Stimulated activated memory B cell treated with anti-CD40 and anti-IgM and Interleukin-4, amounts not matched to agents 10 μg/mL and 1 μg/mL and 100 μg/mL, for 72 hours (primary cell): ENCODE data around the gene DDX54.
A peak's percentile ranks its signal among the peaks of the same experiment; 100 is the strongest.
"Not testable (repeated sequence)": the region's sequence is repeated elsewhere in the genome, so short reads cannot be mapped to it uniquely, and the experiment has no call there.

ENCODE experiments used
- ATAC-seq: fragments of 150-1000 bp; cut with Tn5 transposase; 2 replicates; pipeline ENCODE4 v1.10.0; 2021
- H3K27ac Mint-ChIP-seq: one replicate; pipeline ENCODE4 v1.8.0; 2022; ENCODE audit warnings: mild to moderate bottlenecking, mixed read lengths
- H3K27me3 Mint-ChIP-seq: one replicate; pipeline ENCODE4 v1.8.0; 2022; ENCODE audit warnings: mixed read lengths
- H3K36me3 Mint-ChIP-seq: one replicate; pipeline ENCODE4 v1.8.0; 2022; ENCODE audit warnings: mixed read lengths
- H3K4me1 Mint-ChIP-seq: one replicate; pipeline ENCODE4 v1.8.0; 2022; ENCODE audit warnings: mixed read lengths
- H3K4me3 Mint-ChIP-seq: one replicate; pipeline ENCODE4 v1.8.0; 2022; ENCODE audit warnings: mild to moderate bottlenecking, moderate library complexity, mixed read lengths
- H3K9me3 Mint-ChIP-seq: one replicate; pipeline ENCODE4 v1.8.0; 2022; ENCODE audit warnings: mixed read lengths

The DDX54 gene

GRCh38 chr12:113222730-113223531, 37.7 kb upstream of the DDX54 start:
- Mint-ChIP-seq H3K27ac (peak overlapping the region; percentile 97), H3K36me3 (peaks cover 22% of the 10 kb centered on the region), H3K27me3 (no peaks in the 10 kb centered on the region), H3K4me1 (peaks cover 25% of the 10 kb centered on the region), H3K9me3 (no peaks in the 10 kb centered on the region), H3K4me3 (peak overlapping the region; percentile 87)
- ATAC-seq = no peak

DNA sequence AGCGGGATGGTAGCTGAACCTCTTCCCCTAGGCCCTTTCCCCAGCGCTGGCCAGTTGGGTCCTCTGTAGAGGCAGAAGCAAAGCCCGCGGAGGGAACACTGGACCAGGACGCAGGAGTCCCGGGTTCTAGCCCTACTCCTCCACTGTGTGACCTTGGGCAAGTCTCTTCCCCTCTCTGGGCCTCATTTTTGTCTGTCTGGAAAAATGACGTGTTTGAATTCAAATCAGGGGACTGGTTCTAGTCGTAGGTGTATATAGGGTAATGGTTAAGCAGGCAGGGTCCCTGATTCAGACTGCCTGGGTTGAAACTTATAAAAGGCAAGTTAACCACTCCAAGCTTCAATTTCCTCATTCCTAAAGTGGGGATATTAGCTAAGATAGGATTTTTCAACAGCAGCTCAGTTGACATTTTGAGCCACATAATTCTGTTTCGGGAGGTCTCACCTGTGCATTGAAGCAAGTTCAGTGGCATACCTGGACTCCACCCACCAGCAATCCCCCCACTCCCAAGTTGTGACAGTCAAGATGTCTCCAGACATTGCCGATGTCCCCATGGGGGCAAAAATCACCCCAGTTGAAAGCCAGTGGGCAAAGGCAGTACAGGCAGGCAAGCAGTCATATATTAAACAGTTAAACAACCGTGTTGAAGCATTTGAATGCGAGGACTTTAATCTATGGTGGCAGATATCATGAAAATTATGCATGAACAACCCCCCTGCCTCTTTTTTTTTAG, 36.9 kb upstream of the DDX54 start:
- peak overlapping the region; percentile 97 for H3K27ac Mint-ChIP-seq
- peak; percentile 0 for ATAC-seq
- H3K36me3 Mint-ChIP-seq = peaks cover 14% of the 10 kb centered on the region
- peak overlapping the region; percentile 87 for H3K4me3 Mint-ChIP-seq
- H3K9me3 Mint-ChIP-seq = no peaks in the 10 kb centered on the region
- H3K27me3 Mint-ChIP-seq = no peaks in the 10 kb centered on the region
- peaks cover 26% of the 10 kb centered on the region for H3K4me1 Mint-ChIP-seq

GRCh38 chr12:113221181-113221996, 36.1 kb upstream of the DDX54 start, which contains the start of gene TPCN1:
Gene TPCN1, plus strand, starts transcription at chr12:113221464. Its CDS starts 5,389 bp downstream, at chr12:113226853.
- H3K4me1 Mint-ChIP-seq = peaks cover 28% of the 10 kb centered on the region
- H3K4me3 Mint-ChIP-seq = peak within 1 kb of the TSS; percentile 87
- H3K36me3 Mint-ChIP-seq = peaks cover 7% of the 10 kb centered on the region
- no peaks in the 10 kb centered on the region for H3K9me3 Mint-ChIP-seq
- peak; percentile 98 for ATAC-seq
- H3K27me3 Mint-ChIP-seq = no peaks in the 10 kb centered on the region
- peak within 1 kb of the TSS; percentile 97 for H3K27ac Mint-ChIP-seq

DNA sequence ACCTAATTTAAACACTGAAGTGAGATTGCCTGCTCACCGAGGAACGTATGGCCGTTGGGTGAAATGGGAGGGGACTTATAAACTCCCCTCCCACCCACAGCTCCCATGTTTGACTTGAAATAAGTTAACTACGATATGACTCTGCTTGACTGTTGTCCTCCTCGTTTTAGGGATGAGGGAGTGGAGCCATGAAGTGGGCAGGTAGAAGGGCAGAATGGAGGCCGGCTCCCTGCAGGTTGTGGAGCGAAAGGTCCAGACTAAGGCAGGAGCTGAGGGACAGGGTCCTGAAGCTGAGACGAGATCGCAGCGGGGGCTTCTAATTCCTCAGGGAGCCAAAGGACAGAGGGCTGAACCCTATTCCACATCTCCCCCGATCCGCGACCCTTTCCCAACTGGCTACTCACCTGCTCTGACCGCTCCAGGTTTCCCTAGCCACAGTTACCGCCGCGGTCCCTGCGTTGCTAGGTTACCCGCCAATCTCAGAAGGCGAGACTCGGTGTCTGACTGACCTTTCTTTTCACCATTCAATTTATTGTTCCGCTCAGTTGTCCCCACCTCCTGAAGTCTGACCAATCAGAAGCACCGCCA, 35.4 kb upstream of the DDX54 start:
- H3K27me3 Mint-ChIP-seq = no peaks in the 10 kb centered on the region
- peaks cover 30% of the 10 kb centered on the region for H3K4me1 Mint-ChIP-seq
- peak overlapping the region; percentile 87 for H3K4me3 Mint-ChIP-seq
- H3K27ac Mint-ChIP-seq = peak overlapping the region; percentile 97
- peaks cover 7% of the 10 kb centered on the region for H3K36me3 Mint-ChIP-seq
- ATAC-seq = no peak
- no peaks in the 10 kb centered on the region for H3K9me3 Mint-ChIP-seq

- H3K4me1 Mint-ChIP-seq = peaks cover 27% of the 10 kb centered on the region
- no peaks in the 10 kb centered on the region for H3K36me3 Mint-ChIP-seq
- ATAC-seq = no peak
- H3K27ac Mint-ChIP-seq = peak overlapping the region; percentile 69
- no peaks in the 10 kb centered on the region for H3K27me3 Mint-ChIP-seq
- no peak overlapping the region for H3K4me3 Mint-ChIP-seq
- H3K9me3 Mint-ChIP-seq = no peaks in the 10 kb centered on the region
Measured at GRCh38 chr12:113216027-113216426, 30.7 kb upstream of the DDX54 start.

GRCh38 chr12:113214895-113215400, 29.7 kb upstream of the DDX54 start:
- peak; percentile 87 for ATAC-seq
- Mint-ChIP-seq H3K4me1 (peaks cover 35% of the 10 kb centered on the region), H3K27me3 (no peaks in the 10 kb centered on the region), H3K36me3 (no peaks in the 10 kb centered on the region), H3K4me3 (no peak overlapping the region), H3K9me3 (no peaks in the 10 kb centered on the region), H3K27ac (peak overlapping the region; percentile 69)

DNA sequence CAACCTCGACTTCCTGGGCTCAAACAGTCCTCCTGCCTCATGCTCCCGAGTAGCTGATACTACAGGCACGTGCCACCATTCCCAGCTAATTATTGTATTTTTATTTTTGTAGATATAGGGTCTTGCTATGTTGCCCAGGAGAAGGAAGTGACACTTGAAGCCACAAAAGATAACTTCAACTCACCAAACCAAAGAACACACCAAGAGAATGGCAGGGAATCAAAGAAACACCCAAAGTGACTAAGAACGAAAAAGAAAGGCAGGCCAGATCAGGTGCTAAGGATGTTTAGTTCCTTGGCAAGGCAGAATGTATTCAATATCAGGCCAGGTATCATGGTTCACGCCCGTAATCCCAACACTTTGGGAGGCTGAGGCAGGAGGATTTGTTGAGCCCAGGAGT, 25.9 kb upstream of the DDX54 start:
- Mint-ChIP-seq H3K4me3 (no peak overlapping the region), H3K27me3 (no peaks in the 10 kb centered on the region), H3K4me1 (peaks cover 58% of the 10 kb centered on the region), H3K9me3 (no peaks in the 10 kb centered on the region), H3K27ac (peak overlapping the region; percentile 69), H3K36me3 (no peaks in the 10 kb centered on the region)
- ATAC-seq = no peak

- no peaks in the 10 kb centered on the region for H3K36me3 Mint-ChIP-seq
- no peaks in the 10 kb centered on the region for H3K9me3 Mint-ChIP-seq
- H3K4me1 Mint-ChIP-seq = peaks cover 57% of the 10 kb centered on the region
- peak overlapping the region; percentile 71 for H3K4me3 Mint-ChIP-seq
- H3K27ac Mint-ChIP-seq = peak overlapping the region; percentile 91
- no peaks in the 10 kb centered on the region for H3K27me3 Mint-ChIP-seq
- peak; percentile 93 for ATAC-seq
Measured at GRCh38 chr12:113208041-113208934, 23.0 kb upstream of the DDX54 start.

GRCh38 chr12:113207613-113208040, 22.3 kb upstream of the DDX54 start:
- H3K4me3 Mint-ChIP-seq = peak overlapping the region; percentile 71
- no peaks in the 10 kb centered on the region for H3K27me3 Mint-ChIP-seq
- no peak for ATAC-seq

DNA sequence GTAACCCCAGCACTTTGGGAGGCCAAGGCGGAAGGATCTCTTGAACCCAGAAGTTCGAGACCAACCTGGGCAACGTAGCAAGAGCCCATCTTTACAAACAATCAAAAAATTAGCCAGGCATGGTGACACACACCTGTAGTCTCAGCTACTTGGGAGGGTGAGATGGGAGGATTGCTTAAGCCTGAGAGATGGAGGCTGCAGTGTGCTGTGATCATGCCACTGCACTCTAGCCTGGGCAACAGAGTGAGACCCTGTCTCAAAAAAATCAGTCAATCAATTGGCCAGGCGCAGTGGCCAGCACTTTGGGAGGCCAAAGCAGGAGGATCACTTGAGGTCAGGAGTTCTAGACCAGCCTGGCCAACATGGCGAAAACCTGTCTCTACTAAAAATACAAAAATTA, 21.5 kb upstream of the DDX54 start:
- H3K4me1 Mint-ChIP-seq = peaks cover 57% of the 10 kb centered on the region
- H3K27ac Mint-ChIP-seq = peak overlapping the region; percentile 91

More at GRCh38 chr12:113207613-113208040, 22.3 kb upstream of the DDX54 start:
- no peaks in the 10 kb centered on the region for H3K9me3 Mint-ChIP-seq
- peak overlapping the region; percentile 91 for H3K27ac Mint-ChIP-seq
- H3K36me3 Mint-ChIP-seq = no peaks in the 10 kb centered on the region
- peaks cover 57% of the 10 kb centered on the region for H3K4me1 Mint-ChIP-seq

DNA sequence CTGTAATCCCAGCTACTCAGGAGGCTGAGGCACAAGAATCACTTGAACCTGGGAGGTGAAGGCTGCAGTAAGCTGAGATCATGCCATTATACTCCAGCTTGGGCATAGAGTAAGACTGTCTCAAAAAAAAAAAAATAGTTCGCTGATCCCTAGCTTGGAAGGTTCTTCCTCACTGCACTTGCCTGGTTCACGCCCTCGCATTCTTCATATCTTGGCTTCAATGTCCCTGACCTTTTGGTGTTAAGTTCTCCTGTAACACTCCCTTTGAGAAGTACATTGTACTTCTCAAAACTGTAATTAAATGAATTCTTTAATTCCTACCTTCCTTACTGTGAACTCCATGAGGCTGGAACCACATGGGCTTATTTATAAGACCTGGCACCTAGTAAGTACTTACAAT, 19.5 kb upstream of the DDX54 start:
- no peaks in the 10 kb centered on the region for H3K9me3 Mint-ChIP-seq
- peaks cover 51% of the 10 kb centered on the region for H3K4me1 Mint-ChIP-seq
- no peak overlapping the region for H3K4me3 Mint-ChIP-seq
- no peaks in the 10 kb centered on the region for H3K27me3 Mint-ChIP-seq
- no peak for ATAC-seq
- peak overlapping the region; percentile 78 for H3K27ac Mint-ChIP-seq
- no peaks in the 10 kb centered on the region for H3K36me3 Mint-ChIP-seq

More for the DNA sequence above, 21.5 kb upstream of the DDX54 start:
- not testable (repeated sequence) for H3K36me3 Mint-ChIP-seq, H3K9me3 Mint-ChIP-seq, H3K4me3 Mint-ChIP-seq, ATAC-seq, H3K27me3 Mint-ChIP-seq

- H3K4me3 Mint-ChIP-seq = no peak overlapping the region
- H3K4me1 Mint-ChIP-seq = peaks cover 45% of the 10 kb centered on the region
- H3K27ac Mint-ChIP-seq = peak overlapping the region; percentile 78
- H3K36me3 Mint-ChIP-seq = no peaks in the 10 kb centered on the region
- ATAC-seq = no peak
- no peaks in the 10 kb centered on the region for H3K9me3 Mint-ChIP-seq
- H3K27me3 Mint-ChIP-seq = no peaks in the 10 kb centered on the region
Measured at GRCh38 chr12:113203852-113204760, 18.8 kb upstream of the DDX54 start.
